Keratinocyte (primary cell): ENCODE measurements around the gene NTN1. TPM values are rescaled to one million over a fixed set of nuclear protein-coding genes. Genes with fewer than 3 reads are reported as not detected.

Experiments used
- DNase-seq: peaks from one replicate; pipeline ENCODE4 v3.0.0-alpha.2; 2011; ENCODE audit warnings: low read depth, missing footprints, low spot score
- FAIRE-seq: peaks from 2 replicates; lab custom pipeline; 2011; peaks lifted over from hg19 to GRCh38; lab: Jason Lieb, UNC
- H2AFZ ChIP-seq: 2 replicates; pipeline ENCODE4 v1.6.0; 2012; ENCODE audit warnings: low read length, control low read depth, inconsistent platforms; ENCODE audit not compliant: control insufficient read depth
- H3K27ac ChIP-seq: 2 replicates; pipeline ENCODE4 v1.5.1; 2011; ENCODE audit warnings: low read length; ENCODE audit not compliant: control insufficient read depth, insufficient read depth
- H3K27me3 ChIP-seq: 3 replicates; pipeline ENCODE4 v1.6.0; 2011; ENCODE audit warnings: low read length; ENCODE audit not compliant: control insufficient read depth, insufficient read depth; ENCODE audit errors: extremely low read depth
- H3K36me3 ChIP-seq, 2 experiments: 2 replicates in 1 of 2; 3 replicates in 1 of 2; pipeline ENCODE4 v1.5.1; 2011; ENCODE audit warnings: low read length in 2 of 2, mild to moderate bottlenecking in 1 of 2; ENCODE audit not compliant: control insufficient read depth in 2 of 2, insufficient read depth in 2 of 2; ENCODE audit errors: extremely low read depth in 1 of 2
- H3K4me1 ChIP-seq: 3 replicates; pipeline ENCODE4 v1.5.1; 2011; ENCODE audit warnings: low read length; ENCODE audit not compliant: control insufficient read depth, insufficient read depth; ENCODE audit errors: extremely low read depth
- H3K4me2 ChIP-seq: 3 replicates; pipeline ENCODE4 v1.6.0; 2011; ENCODE audit warnings: low read depth, low read length; ENCODE audit not compliant: control insufficient read depth, insufficient read depth; ENCODE audit errors: extremely low read depth
- H3K4me3 ChIP-seq, 3 experiments: fragments of 200-600 bp in 1 of 3; sonication (generic) in 1 of 3; 2 replicates in 2 of 3; 3 replicates in 1 of 3; pipeline ENCODE4 v1.5.1; 2011 to 2016; ENCODE audit warnings: low read length in 3 of 3, mild to moderate bottlenecking in 3 of 3, control low read depth in 2 of 3, inconsistent platforms in 1 of 3, low read depth in 1 of 3, mixed read lengths in 1 of 3, mixed run types in 1 of 3, moderate library complexity in 1 of 3; ENCODE audit not compliant: control insufficient read depth in 2 of 3, insufficient read depth in 2 of 3; ENCODE audit errors: extremely low read depth in 1 of 3
- H3K79me2 ChIP-seq: 2 replicates; pipeline ENCODE4 v1.6.0; 2012; ENCODE audit warnings: low read length; ENCODE audit not compliant: control insufficient read depth, insufficient read depth
- H3K9ac ChIP-seq: 3 replicates; pipeline ENCODE4 v1.6.0; 2011; ENCODE audit warnings: low read length; ENCODE audit not compliant: control insufficient read depth, insufficient read depth; ENCODE audit errors: extremely low read depth
- H3K9me1 ChIP-seq: 3 replicates; pipeline ENCODE4 v1.6.0; 2011; ENCODE audit warnings: low read length; ENCODE audit not compliant: control insufficient read depth, insufficient read depth; ENCODE audit errors: extremely low read depth
- H3K9me3 ChIP-seq: 2 replicates; pipeline ENCODE4 v1.5.1; 2012; ENCODE audit warnings: low read depth, low read length; ENCODE audit not compliant: control insufficient read depth
- H4K20me1 ChIP-seq: 3 replicates; pipeline ENCODE4 v1.6.0; 2011; ENCODE audit warnings: low read length; ENCODE audit not compliant: control insufficient read depth, insufficient read depth; ENCODE audit errors: extremely low read depth
- EZH2 ChIP-seq: IDR thresholded peaks from one replicate; pipeline ENCODE4 v1.6.1; 2012; ENCODE audit warnings: inconsistent platforms, mild to moderate bottlenecking, low read length, moderate library complexity
- dilution Hi-C: fragments of 300-500 bp; cut with MboI; formaldehyde crosslinking; loops from one replicate; pipeline ENCODE4 v1.7.0; 2020; ENCODE audit warnings: low sequenced_read_pairs; ENCODE audit not compliant: extremely low pct_ligation_motif_present
- polyA plus RNA-seq, 5 experiments: library from polyadenylated mRNA; depleted of rRNA in 3 of 5; stranded (reverse) in 3 of 5; stranded (forward) in 1 of 5; unstranded in 1 of 5; fragments of >200 nt; gene quantifications; 1 replicate in 1 of 5; 2 replicates in 3 of 5; 3 replicates in 1 of 5; pipeline versions ENCODE4 v1.2.1 to v1.2.3, GENCODE V29; 2011 to 2012; ENCODE audit warnings: missing spikeins in 2 of 5, low read depth in 1 of 5, low replicate concordance in 1 of 5
- TF ChIP-seq, protein P1 (sequence below), 3 experiments: IDR thresholded peaks in 1 of 3; conservative IDR thresholded peaks in 1 of 3; optimal IDR thresholded peaks in 1 of 3; 2 replicates in 2 of 3; 3 replicates in 1 of 3; pipeline versions ENCODE3 to v1.5.1; 2011; ENCODE audit warnings: low read length in 3 of 3, mild to moderate bottlenecking in 3 of 3, moderate library complexity in 2 of 3, control low read depth in 1 of 3, inconsistent platforms in 1 of 3; ENCODE audit not compliant: insufficient read depth in 2 of 3; ENCODE audit errors: extremely low read depth in 1 of 3

NTN1 gene
- polyA plus RNA-seq, 1 donor (not counting 4 experiments of a cell fraction or from before 2014, with no cell fraction given), result 0.10 TPM

DNA sequence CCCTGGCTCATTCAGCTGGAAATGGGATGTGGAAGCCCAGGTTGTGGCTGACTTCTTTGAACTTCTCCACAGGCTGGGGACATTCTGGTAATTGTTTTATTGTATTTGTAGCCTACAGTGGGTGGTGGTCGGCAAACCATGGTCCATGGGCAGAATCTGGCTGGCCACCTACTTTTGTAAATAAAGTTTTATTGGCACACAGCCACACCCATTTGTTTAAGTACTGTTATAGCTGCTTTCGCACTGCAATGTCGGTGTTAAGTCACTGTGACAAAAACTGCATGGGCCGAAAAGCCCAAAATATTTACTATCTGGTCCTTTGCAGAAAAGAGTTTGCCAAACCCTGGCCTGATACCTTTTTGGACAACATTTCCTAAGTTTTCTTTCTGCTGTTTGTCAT is 86.2 kb downstream of the NTN1 start:
- H3K4me1 ChIP-seq, result no peaks in the 10 kb centered on the region
- H3K36me3 ChIP-seq, result no peaks in the 10 kb centered on the region
- no peak overlapping the region for H3K27ac ChIP-seq
- H3K27me3 ChIP-seq, result no peaks in the 10 kb centered on the region
- no peak overlapping the region for H2AFZ ChIP-seq
- FAIRE-seq (no peak), DNase-seq (no peak)
- H3K4me2 ChIP-seq, result no peak overlapping the region
- H3K4me3 ChIP-seq, result no peak overlapping the region
- TF ChIP-seq EZH2, result no peak
- TF ChIP-seq, protein P1, sequence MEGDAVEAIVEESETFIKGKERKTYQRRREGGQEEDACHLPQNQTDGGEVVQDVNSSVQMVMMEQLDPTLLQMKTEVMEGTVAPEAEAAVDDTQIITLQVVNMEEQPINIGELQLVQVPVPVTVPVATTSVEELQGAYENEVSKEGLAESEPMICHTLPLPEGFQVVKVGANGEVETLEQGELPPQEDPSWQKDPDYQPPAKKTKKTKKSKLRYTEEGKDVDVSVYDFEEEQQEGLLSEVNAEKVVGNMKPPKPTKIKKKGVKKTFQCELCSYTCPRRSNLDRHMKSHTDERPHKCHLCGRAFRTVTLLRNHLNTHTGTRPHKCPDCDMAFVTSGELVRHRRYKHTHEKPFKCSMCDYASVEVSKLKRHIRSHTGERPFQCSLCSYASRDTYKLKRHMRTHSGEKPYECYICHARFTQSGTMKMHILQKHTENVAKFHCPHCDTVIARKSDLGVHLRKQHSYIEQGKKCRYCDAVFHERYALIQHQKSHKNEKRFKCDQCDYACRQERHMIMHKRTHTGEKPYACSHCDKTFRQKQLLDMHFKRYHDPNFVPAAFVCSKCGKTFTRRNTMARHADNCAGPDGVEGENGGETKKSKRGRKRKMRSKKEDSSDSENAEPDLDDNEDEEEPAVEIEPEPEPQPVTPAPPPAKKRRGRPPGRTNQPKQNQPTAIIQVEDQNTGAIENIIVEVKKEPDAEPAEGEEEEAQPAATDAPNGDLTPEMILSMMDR (optimal IDR thresholded peaks at IDR 0.05 in 1 of 3, IDR thresholded peaks at IDR 0.05 in 1 of 3, conservative IDR thresholded peaks at IDR 0.05 in 1 of 3; ENCODE audit: extremely low read depth in 1 of 3, insufficient read depth in 2 of 3, low read length in 3 of 3), result no peak
- H3K9me1 ChIP-seq, result no peaks in the 10 kb centered on the region
- no peaks in the 10 kb centered on the region for H4K20me1 ChIP-seq
- no peaks in the 10 kb centered on the region for H3K79me2 ChIP-seq
- H3K9ac ChIP-seq, result no peak overlapping the region
- dilution Hi-C loops, result no loop called here
- no peaks in the 10 kb centered on the region for H3K9me3 ChIP-seq

DNA sequence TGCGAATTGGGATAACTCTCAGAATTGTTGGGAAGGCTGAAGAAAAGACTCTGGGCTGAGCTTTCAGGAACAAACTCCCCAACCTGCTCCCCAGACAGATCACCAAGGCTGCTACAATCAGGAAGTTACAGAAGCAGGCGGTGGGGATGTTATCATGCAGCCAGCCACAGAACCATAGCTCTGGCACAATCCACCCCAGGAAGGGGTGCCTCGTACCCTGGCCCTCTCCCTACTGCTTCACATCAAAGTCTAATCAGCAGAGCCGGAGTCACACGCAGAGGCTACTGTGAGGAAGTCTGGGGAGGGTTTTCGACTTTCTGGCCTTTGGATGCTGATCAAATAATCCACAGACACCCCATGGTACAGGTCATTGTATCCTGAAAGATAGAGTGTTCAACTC is 86.8 kb downstream of the NTN1 start:
- Histone ChIP-seq H3K36me3 (no peaks in the 10 kb centered on the region), H3K4me1 (no peaks in the 10 kb centered on the region), H3K27ac (no peak overlapping the region), H3K79me2 (no peaks in the 10 kb centered on the region), H3K27me3 (no peaks in the 10 kb centered on the region), H2AFZ (no peak overlapping the region), H3K4me2 (no peak overlapping the region), H3K4me3 (no peak overlapping the region), H3K9ac (no peak overlapping the region), H3K9me3 (no peaks in the 10 kb centered on the region), H4K20me1 (no peaks in the 10 kb centered on the region), H3K9me1 (no peaks in the 10 kb centered on the region)
- DNase-seq (no peak), FAIRE-seq (no peak)
- no peak for TF ChIP-seq EZH2
- TF ChIP-seq, protein P1 (optimal IDR thresholded peaks at IDR 0.05 in 1 of 3, IDR thresholded peaks at IDR 0.05 in 1 of 3, conservative IDR thresholded peaks at IDR 0.05 in 1 of 3; ENCODE audit: extremely low read depth in 1 of 3, insufficient read depth in 2 of 3, low read length in 3 of 3), result no peak
- dilution Hi-C loops, result no loop called here
